OCI-LY1 (cell line): ENCODE data around the gene IMPG2.

ENCODE experiments used
- EZH2 ChIP-seq: fragments of 200-600 bp; sonication (generic), shearing (Covaris generic); IDR thresholded peaks from 2 replicates; pipeline ENCODE4 v1.8.0; 2017; ENCODE audit warnings: borderline replicate concordance, mixed run types, mild to moderate bottlenecking, antibody characterized with exemption, low read length, moderate library complexity, mixed read lengths
- TF ChIP-seq, protein P1 (sequence below): fragments of 200-600 bp; sonication (generic), shearing (Covaris generic); IDR thresholded peaks from 2 replicates; pipeline ENCODE4 v1.5.1; 2017; ENCODE audit warnings: mild to moderate bottlenecking, antibody characterized with exemption, low read length, moderate library complexity, mixed read lengths

DNA sequence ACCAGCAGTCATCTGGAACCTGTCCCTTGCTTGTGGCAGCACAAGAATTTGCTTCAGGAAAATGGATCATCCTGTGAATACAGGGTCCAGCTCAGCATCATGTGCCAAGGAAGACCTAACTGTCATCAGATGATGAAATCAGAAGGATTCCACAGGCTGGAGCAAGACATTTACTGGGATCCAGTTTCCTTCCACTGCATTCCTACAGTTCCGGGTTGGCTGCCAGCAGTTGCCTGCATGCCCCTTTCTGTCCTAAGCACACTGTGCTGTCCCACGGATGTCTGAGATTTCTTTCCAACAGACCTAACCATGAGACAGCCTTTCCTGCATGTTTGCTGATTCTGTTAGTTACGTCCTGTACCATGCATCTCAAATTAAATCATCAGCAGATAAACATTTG, 140.7 kb downstream of the IMPG2 start:
- TF ChIP-seq, protein P1, sequence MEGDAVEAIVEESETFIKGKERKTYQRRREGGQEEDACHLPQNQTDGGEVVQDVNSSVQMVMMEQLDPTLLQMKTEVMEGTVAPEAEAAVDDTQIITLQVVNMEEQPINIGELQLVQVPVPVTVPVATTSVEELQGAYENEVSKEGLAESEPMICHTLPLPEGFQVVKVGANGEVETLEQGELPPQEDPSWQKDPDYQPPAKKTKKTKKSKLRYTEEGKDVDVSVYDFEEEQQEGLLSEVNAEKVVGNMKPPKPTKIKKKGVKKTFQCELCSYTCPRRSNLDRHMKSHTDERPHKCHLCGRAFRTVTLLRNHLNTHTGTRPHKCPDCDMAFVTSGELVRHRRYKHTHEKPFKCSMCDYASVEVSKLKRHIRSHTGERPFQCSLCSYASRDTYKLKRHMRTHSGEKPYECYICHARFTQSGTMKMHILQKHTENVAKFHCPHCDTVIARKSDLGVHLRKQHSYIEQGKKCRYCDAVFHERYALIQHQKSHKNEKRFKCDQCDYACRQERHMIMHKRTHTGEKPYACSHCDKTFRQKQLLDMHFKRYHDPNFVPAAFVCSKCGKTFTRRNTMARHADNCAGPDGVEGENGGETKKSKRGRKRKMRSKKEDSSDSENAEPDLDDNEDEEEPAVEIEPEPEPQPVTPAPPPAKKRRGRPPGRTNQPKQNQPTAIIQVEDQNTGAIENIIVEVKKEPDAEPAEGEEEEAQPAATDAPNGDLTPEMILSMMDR = no peak
- TF ChIP-seq EZH2 = no peak
